HG03135 (cell line): ENCODE results near the gene MXRA8.

ENCODE experiments used
- ATAC-seq: cut with Tn5 transposase; IDR thresholded peaks from one replicate; pipeline ENCODE4 v1.9.1; 2021; ENCODE audit warnings: mild to moderate bottlenecking, moderate library complexity; ENCODE audit not compliant: unreplicated experiment

Gene MXRA8

GRCh38 chr1:1310476-1311053 is 47.8 kb downstream of the MXRA8 start:
- ATAC-seq, result no peak

- ATAC-seq, result no peak
Observed at GRCh38 chr1:1310109-1310385, 48.3 kb downstream of the MXRA8 start.

DNA sequence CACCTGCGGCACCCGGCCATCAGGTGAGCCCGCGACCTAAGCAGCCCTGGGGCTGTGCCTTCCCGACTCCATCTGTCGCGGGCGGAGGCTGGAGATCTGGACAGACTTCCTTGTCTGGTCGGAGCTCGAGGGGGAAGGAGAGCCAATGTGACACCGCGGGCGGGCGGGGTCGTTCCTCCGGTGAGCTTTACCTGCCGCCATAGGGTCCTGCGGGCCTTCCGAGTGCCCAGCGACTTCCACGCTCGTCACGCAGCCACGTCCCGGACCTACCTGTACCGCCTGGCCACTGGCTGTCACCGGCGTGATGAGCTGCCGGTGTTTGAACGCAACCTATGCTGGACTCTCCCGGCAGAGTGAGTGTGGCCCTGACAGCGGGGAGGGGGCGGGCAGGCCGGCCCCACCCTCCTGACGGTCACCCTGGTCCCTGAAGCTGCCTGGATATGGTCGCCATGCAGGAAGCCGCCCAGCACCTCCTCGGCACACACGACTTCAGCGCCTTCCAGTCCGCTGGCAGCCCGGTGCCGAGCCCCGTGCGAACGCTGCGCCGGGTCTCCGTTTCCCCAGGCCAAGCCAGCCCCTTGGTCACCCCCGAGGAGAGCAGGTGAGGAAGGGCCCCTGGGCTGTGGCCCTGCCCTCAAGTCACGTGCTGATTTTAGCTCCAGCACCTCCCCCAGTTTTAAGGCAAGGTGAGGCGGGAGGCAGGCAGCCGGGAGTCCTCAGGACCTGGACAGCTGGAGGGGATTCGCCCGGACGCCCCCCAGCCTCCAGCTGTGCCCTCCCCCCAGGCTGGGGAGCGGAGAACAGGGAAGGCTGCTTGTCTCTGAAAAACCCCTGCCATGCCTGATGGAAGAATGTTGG is 48.9 kb downstream of the MXRA8 start:
- no peak for ATAC-seq

DNA sequence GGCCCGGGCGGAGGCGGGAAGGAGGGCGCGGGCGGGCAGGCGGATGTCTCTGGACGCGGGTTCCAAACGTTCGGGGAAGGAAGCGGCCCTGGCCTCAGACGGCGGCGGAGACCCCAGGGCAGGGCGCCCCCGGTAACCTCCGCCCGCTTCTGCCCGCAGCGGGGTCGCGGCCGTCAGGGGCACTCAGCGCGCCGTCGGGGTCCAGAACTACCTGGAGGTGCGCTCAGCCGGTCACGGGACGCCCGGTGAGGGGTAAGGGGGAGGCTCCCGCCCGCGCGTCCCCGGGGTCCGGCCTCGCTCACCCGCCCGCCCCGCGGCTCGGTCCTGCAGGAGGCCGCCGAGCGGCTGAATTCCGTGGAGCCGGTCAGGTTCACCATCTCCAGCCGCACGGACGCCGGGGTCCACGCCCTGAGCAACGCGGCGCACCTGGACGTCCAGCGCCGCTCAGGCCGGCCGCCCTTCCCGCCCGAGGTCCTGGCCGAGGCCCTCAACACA is 49.6 kb downstream of the MXRA8 start:
- peak; percentile 3 for ATAC-seq

- ATAC-seq, result peak; percentile 52
Observed at GRCh38 chr1:1307923-1308755, 50.2 kb downstream of the MXRA8 start, which contains the start of the genes ACAP3 and PUSL1. ACAP3 (minus strand) TSS chr1:1307930; CDS start chr1:1307815, 115 bp downstream. PUSL1 (plus strand) TSS chr1:1308597; CDS start chr1:1308644, 47 bp downstream.

GRCh38 chr1:1307261-1307922 is 51.0 kb downstream of the MXRA8 start:
- ATAC-seq, result peak; percentile 5

- ATAC-seq, result no peak
Observed at GRCh38 chr1:1306661-1307260, 51.6 kb downstream of the MXRA8 start.

DNA sequence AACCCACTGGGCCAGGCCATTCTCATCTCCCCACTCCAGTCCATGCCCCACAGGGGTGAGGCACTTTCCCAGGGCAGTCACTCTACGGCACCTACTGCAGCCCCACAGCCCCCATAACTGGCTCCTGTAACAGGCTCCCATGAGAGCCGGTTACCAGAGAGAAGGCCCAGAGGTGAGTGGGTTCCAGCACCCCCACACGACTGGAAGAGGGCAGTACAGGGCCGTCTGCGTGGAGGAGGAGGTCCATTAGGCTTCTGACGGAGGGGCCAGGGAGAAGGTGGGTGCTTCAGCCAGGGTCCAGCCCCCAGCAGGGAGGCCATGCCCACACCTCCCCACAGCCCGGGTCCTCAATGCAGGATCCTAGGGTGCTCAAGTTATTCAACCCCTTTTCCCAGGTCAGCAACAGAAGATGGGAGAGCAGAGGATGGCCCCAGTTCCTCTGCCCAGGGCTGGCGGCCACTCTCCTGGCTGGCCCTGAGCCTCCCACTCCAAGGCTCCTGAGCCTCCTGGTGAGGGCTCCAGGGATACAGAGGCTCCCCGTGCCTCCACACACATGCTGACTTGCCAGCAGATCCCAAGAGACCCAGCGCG is 52.2 kb downstream of the MXRA8 start:
- ATAC-seq, result no peak

GRCh38 chr1:1305300-1306069 is 52.9 kb downstream of the MXRA8 start:
- no peak for ATAC-seq

GRCh38 chr1:1304331-1305299 is 53.7 kb downstream of the MXRA8 start:
- no peak for ATAC-seq

GRCh38 chr1:1303736-1304135 is 54.6 kb downstream of the MXRA8 start:
- no peak for ATAC-seq

- no peak for ATAC-seq
Observed at GRCh38 chr1:1302951-1303509, 55.3 kb downstream of the MXRA8 start.
